ENCODE data around the gene ENOX1.
"Not testable (repeated sequence)": the region's sequence is repeated elsewhere in the genome, so short reads cannot be mapped to it uniquely, and the experiment has no call there.

Gene ENOX1

GRCh38 chr13:43473437-43473836 is 313.3 kb downstream of the ENOX1 start:
- no peak for DNase-seq

- DNase-seq = no peak
Measured at GRCh38 chr13:43472980-43473379, 313.8 kb downstream of the ENOX1 start.

GRCh38 chr13:43472339-43472738 is 314.4 kb downstream of the ENOX1 start:
- DNase-seq = no peak

- DNase-seq = no peak
Measured at GRCh38 chr13:43470610-43471009, 316.2 kb downstream of the ENOX1 start.

GRCh38 chr13:43469791-43470190 is 317.0 kb downstream of the ENOX1 start:
- no peak for DNase-seq

GRCh38 chr13:43464578-43465264 is 322.1 kb downstream of the ENOX1 start:
- DNase-seq = no peak

- peak; percentile 32 for DNase-seq
Measured at GRCh38 chr13:43448605-43449336, 338.0 kb downstream of the ENOX1 start.

- no peak for DNase-seq
Measured at GRCh38 chr13:43446126-43446525, 340.6 kb downstream of the ENOX1 start.

- DNase-seq = no peak
Measured at GRCh38 chr13:43445668-43446067, 341.1 kb downstream of the ENOX1 start.

- peak; percentile 10 for DNase-seq
Measured at GRCh38 chr13:43444081-43444480, 342.7 kb downstream of the ENOX1 start.

GRCh38 chr13:43441899-43442499 is 344.8 kb downstream of the ENOX1 start:
- peak; percentile 23 for DNase-seq

- DNase-seq = peak; percentile 17
Measured at GRCh38 chr13:43441464-43441863, 345.3 kb downstream of the ENOX1 start.

- no peak for DNase-seq
Measured at GRCh38 chr13:43434191-43434590, 352.6 kb downstream of the ENOX1 start.

- DNase-seq = no peak
Measured at GRCh38 chr13:43433691-43434141, 353.1 kb downstream of the ENOX1 start.

- DNase-seq = no peak
Measured at GRCh38 chr13:43432958-43433357, 353.8 kb downstream of the ENOX1 start.

GRCh38 chr13:43431841-43432240 is 354.9 kb downstream of the ENOX1 start:
- no peak for DNase-seq

- no peak for DNase-seq
Measured at GRCh38 chr13:43431290-43431716, 355.5 kb downstream of the ENOX1 start.

- no peak for DNase-seq
Measured at GRCh38 chr13:43428545-43429296, 358.1 kb downstream of the ENOX1 start.

- no peak for DNase-seq
Measured at GRCh38 chr13:43426355-43426754, 360.4 kb downstream of the ENOX1 start.

- no peak for DNase-seq
Measured at GRCh38 chr13:43425234-43425633, 361.5 kb downstream of the ENOX1 start.

GRCh38 chr13:43424412-43424811 is 362.4 kb downstream of the ENOX1 start:
- DNase-seq = no peak

- DNase-seq = no peak
Measured at GRCh38 chr13:43422116-43422515, 364.7 kb downstream of the ENOX1 start.

- not testable (repeated sequence) for DNase-seq
Measured at GRCh38 chr13:43416842-43417241, 369.9 kb downstream of the ENOX1 start.

Data from retina (tissue), 1 donor.